ENCODE data around the gene COX7B2. TPM values are rescaled to one million over a fixed set of nuclear protein-coding genes. Genes with fewer than 3 reads are reported as not detected.

Gene COX7B2
- total and polyA plus RNA-seq, 2 of the 4 experiments (the other 2 are of a cell fraction), result not detected

- Histone ChIP-seq H3K14ac (replicated peaks; ENCODE audit: low read depth, low read length) (no peak overlapping the region), H3K27ac (ENCODE audit: insufficient read depth, low read length) (no peak overlapping the region), H3K4ac (ENCODE audit: low read depth, low read length) (no peak overlapping the region), H3K79me1 (ENCODE audit: low read depth in 1 of 2, low read length in 2 of 2) (no peaks in the 10 kb centered on the region), H3K9ac (ENCODE audit: low read depth, low read length) (no peak overlapping the region), H4K91ac (ENCODE audit: insufficient read depth, low read depth, low read length) (no peak overlapping the region), H2AFZ (replicated peaks; ENCODE audit: low read length, poor library complexity) (no peak overlapping the region), H3K4me3 (ENCODE audit: insufficient read depth, low read depth, low read length) (no peak overlapping the region), H2AK5ac (ENCODE audit: low read depth, low read length) (no peak overlapping the region), H3K27me3 (ENCODE audit: control insufficient read depth, insufficient read depth, low read length) (no peaks in the 10 kb centered on the region), H3K23ac (ENCODE audit: low read depth, low read length) (no peak overlapping the region), H3K9me3 (ENCODE audit: control insufficient read depth, insufficient read depth, low read length) (no peaks in the 10 kb centered on the region), H3K18ac (ENCODE audit: low read depth, low read length) (no peak overlapping the region), H4K8ac (ENCODE audit: low read depth in 2 of 2, low read length in 2 of 2) (no peak overlapping the region), H2BK120ac (ENCODE audit: low read depth, low read length) (no peak overlapping the region), H3K9me1 (ENCODE audit: insufficient read depth, low read length) (no peaks in the 10 kb centered on the region), H4K20me1 (ENCODE audit: insufficient read depth, low read length) (no peaks in the 10 kb centered on the region), H2BK15ac (ENCODE audit: low read depth, low read length) (no peak overlapping the region), H2AK9ac (replicated peaks; ENCODE audit: low read depth, low read length, poor library complexity) (no peak overlapping the region), H2BK20ac (ENCODE audit: low read depth, low read length) (no peak overlapping the region), H3K4me2 (ENCODE audit: low read depth, low read length) (no peak overlapping the region), H2BK5ac (ENCODE audit: low read depth, low read length, poor library complexity, severe bottlenecking) (no peak overlapping the region), H4K5ac (ENCODE audit: low read depth, low read length) (no peak overlapping the region), H3K56ac (ENCODE audit: extremely low read depth, insufficient read depth, low read length) (no peak overlapping the region), H3K4me1 (ENCODE audit: control insufficient read depth, insufficient read depth, low read length) (no peaks in the 10 kb centered on the region), H3K36me3 (ENCODE audit: control insufficient read depth, insufficient read depth, low read length) (no peaks in the 10 kb centered on the region)
- ChIA-PET CTCF (interaction anchor here (1.3 kb wide), 1 partner anchor 22 kb away, joined by 5 read pairs; no protein-coding TSS in a partner anchor), POLR2A (ENCODE audit: unreplicated experiment) (interaction anchor here (0.6 kb wide), 1 partner anchor 394 kb away, joined by 3 read pairs; no protein-coding TSS in a partner anchor)
- dilution Hi-C loops (cut with HindIII; ENCODE audit: low sequenced_read_pairs, unreplicated experiment), result no loop called here
- DNase-seq, result no peak
- WGBS, 2 experiments (ENCODE audit: extremely low coverage in 2 of 2, insufficient read length in 1 of 2), result no CpG with 5 or more reads among the region's 4 CpGs
- ATAC-seq (ENCODE audit: low read depth), result no peak
- in situ Hi-C loops (cut with MboI; ENCODE audit: low sequenced_read_pairs), result no loop called here
- TF ChIP-seq BHLHE40 (IDR thresholded peaks at IDR 0.05; ENCODE audit: low read depth, low read length) (no peak), SMC3 (IDR thresholded peaks at IDR 0.05; ENCODE audit: low read depth, low read length) (no peak), POLR2A (IDR thresholded peaks at IDR 0.05; ENCODE audit: low read depth, low read length) (no peak), MAZ (IDR thresholded peaks at IDR 0.05; ENCODE audit: borderline replicate concordance, low read depth, low read length) (no peak), ELK1 (IDR thresholded peaks at IDR 0.05; ENCODE audit: borderline replicate concordance, low read depth, low read length) (no peak), USF2 (IDR thresholded peaks at IDR 0.05; ENCODE audit: low read depth, low read length) (no peak), MXI1 (IDR thresholded peaks at IDR 0.05; ENCODE audit: borderline replicate concordance, low read depth, low read length) (no peak), RAD21 (IDR thresholded peaks at IDR 0.05; ENCODE audit: low read length) (no peak), CHD1 (IDR thresholded peaks at IDR 0.05; ENCODE audit: low read depth, low read length) (no peak), NFE2L2 (IDR thresholded peaks at IDR 0.05; ENCODE audit: low read depth, low read length) (no peak), MAFK (IDR thresholded peaks at IDR 0.05; ENCODE audit: low read depth, low read length) (no peak), RFX5 (IDR thresholded peaks at IDR 0.05; ENCODE audit: low read depth, low read length) (no peak), CTCF (conservative IDR thresholded peaks at IDR 0.05; ENCODE audit: low read depth, low read length) (no peak), CEBPB (IDR thresholded peaks at IDR 0.05; ENCODE audit: low read depth, low read length) (no peak), FOS (IDR thresholded peaks at IDR 0.05; ENCODE audit: low read depth, low read length) (no peak), RCOR1 (IDR thresholded peaks at IDR 0.05; ENCODE audit: insufficient replicate concordance, low read length) (no peak)
- no TSS peak for BruUV-seq (replicated peaks)
- intact Hi-C loops (cut with micrococcal nuclease), result no loop called here
Measured at GRCh38 chr4:46836584-46836983, 72.5 kb downstream of the COX7B2 start.

Data from IMR-90 (cell line).